Measurements from ENCODE around the gene AP3B1.

DNA sequence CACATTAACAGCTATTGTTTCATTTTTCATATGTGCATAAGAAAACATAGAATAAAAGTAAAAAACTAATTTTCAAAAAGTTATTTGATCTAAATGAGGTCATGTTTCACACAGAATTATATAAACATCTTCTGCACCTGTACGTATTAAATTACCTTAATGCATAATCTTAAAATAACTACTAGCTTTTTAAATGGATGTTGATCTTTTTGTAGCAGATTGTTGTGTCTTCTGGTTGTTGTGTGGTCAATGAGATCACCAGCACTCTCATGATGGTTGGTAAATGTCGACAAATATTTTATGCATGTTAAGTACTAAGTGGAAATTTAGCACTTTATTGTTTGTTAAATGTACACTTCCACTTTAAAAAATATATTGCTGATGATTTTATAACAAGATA lies 162.0 kb downstream of the AP3B1 start:
- TF ChIP-seq MXI1 (IDR thresholded peaks at IDR 0.05; ENCODE audit: low read depth, low read length), result no peak
- no peak for TF ChIP-seq JUND (IDR thresholded peaks at IDR 0.05)
- TF ChIP-seq, protein P1, sequence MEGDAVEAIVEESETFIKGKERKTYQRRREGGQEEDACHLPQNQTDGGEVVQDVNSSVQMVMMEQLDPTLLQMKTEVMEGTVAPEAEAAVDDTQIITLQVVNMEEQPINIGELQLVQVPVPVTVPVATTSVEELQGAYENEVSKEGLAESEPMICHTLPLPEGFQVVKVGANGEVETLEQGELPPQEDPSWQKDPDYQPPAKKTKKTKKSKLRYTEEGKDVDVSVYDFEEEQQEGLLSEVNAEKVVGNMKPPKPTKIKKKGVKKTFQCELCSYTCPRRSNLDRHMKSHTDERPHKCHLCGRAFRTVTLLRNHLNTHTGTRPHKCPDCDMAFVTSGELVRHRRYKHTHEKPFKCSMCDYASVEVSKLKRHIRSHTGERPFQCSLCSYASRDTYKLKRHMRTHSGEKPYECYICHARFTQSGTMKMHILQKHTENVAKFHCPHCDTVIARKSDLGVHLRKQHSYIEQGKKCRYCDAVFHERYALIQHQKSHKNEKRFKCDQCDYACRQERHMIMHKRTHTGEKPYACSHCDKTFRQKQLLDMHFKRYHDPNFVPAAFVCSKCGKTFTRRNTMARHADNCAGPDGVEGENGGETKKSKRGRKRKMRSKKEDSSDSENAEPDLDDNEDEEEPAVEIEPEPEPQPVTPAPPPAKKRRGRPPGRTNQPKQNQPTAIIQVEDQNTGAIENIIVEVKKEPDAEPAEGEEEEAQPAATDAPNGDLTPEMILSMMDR (IDR thresholded peaks at IDR 0.05), result no peak
- no peak for TF ChIP-seq EZH2phosphoT487 (IDR thresholded peaks at IDR 0.05; ENCODE audit: borderline replicate concordance, low read depth)
- no peak for TF ChIP-seq PBX3 (IDR thresholded peaks at IDR 0.05)
- TF ChIP-seq SIN3A (IDR thresholded peaks at IDR 0.05; ENCODE audit: borderline replicate concordance, low read depth, low read length), result no peak
- no peak for TF ChIP-seq USF1 (IDR thresholded peaks at IDR 0.05; ENCODE audit: borderline replicate concordance, low read depth)
- no peak for TF ChIP-seq POLR2AphosphoS5 (IDR thresholded peaks at IDR 0.05; ENCODE audit: low read depth, low read length)
